SK-N-SH (cell line): ENCODE results near the gene GOLGA3. TPM values are rescaled to one million over a fixed set of nuclear protein-coding genes. Genes with fewer than 3 reads are reported as not detected.

ENCODE experiments used
- CTCF ChIA-PET: fragments of 300-600, 350-600 bp; formaldehyde crosslinking; extraction: SDS; loops from one replicate; lab custom pipeline; 2021; lab: Yijun Ruan, JAX
- POLR2A ChIA-PET: fragments of 350-600 bp; sonication (Branson Sonifier 250); formaldehyde crosslinking; extraction: SDS; loops from one replicate; lab custom pipeline; 2020; ENCODE audit warnings: antibody characterized with exemption, inconsistent platforms; lab: Yijun Ruan, JAX
- DNase-seq: peaks from one replicate; pipeline ENCODE4 v3.0.0; 2012
- H2AFZ ChIP-seq: fragments of 200-600 bp; sonication (generic); 2 replicates; pipeline ENCODE4 v1.8.1; 2016; ENCODE audit warnings: antibody characterized with exemption, mild to moderate bottlenecking, low read depth
- H3F3A ChIP-seq: fragments of 200-600 bp; sonication (generic); replicated peaks from 2 replicates; pipeline ENCODE3; 2016; ENCODE audit warnings: antibody characterized with exemption, mild to moderate bottlenecking; ENCODE audit not compliant: insufficient read depth
- H3K27ac ChIP-seq, 2 experiments: fragments of 200-500 bp in 1 of 2; fragments of 200-600 bp in 1 of 2; sonication (Bioruptor generic) in 1 of 2; sonication (generic), shearing (Covaris generic) in 1 of 2; 2 replicates each; pipeline versions ENCODE4 v1.5.1 to v1.6.1; 2014 to 2016; ENCODE audit warnings: low read depth in 2 of 2, inconsistent platforms in 1 of 2, low read length in 1 of 2, mild to moderate bottlenecking in 1 of 2, mixed read lengths in 1 of 2
- H3K27me3 ChIP-seq: fragments of 200-600 bp; sonication (generic), shearing (Covaris generic); 2 replicates; pipeline ENCODE4 v1.6.1; 2016; ENCODE audit warnings: mixed run types; ENCODE audit not compliant: insufficient read depth
- H3K36me3 ChIP-seq, 2 experiments: fragments of 200-500 bp in 1 of 2; fragments of 200-600 bp in 1 of 2; sonication (Bioruptor generic) in 1 of 2; sonication (generic) in 1 of 2; replicated peaks in 1 of 2; 2 replicates each; pipeline versions ENCODE3 to v1.5.1; 2014 to 2016; ENCODE audit warnings: low read length in 1 of 2, mild to moderate bottlenecking in 1 of 2; ENCODE audit not compliant: insufficient read depth in 2 of 2, control insufficient read depth in 1 of 2
- H3K4me1 ChIP-seq, 2 experiments: fragments of 200-500 bp in 1 of 2; fragments of 200-600 bp in 1 of 2; sonication (Bioruptor generic) in 1 of 2; sonication (generic), shearing (Covaris generic) in 1 of 2; 2 replicates each; pipeline versions ENCODE4 v1.5.1 to v1.6.1; 2014 to 2016; ENCODE audit warnings: low read depth in 1 of 2, low read length in 1 of 2, mixed run types in 1 of 2; ENCODE audit not compliant: insufficient read depth in 2 of 2, control insufficient read depth in 1 of 2
- H3K4me2 ChIP-seq: fragments of 200-600 bp; sonication (generic), shearing (Covaris generic); 2 replicates; pipeline ENCODE4 v1.6.1; 2017; ENCODE audit warnings: mixed run types
- H3K4me3 ChIP-seq, 2 experiments: fragments of 200-500 bp in 1 of 2; fragments of 200-600 bp in 1 of 2; sonication (Bioruptor generic) in 1 of 2; sonication (generic), shearing (Covaris generic) in 1 of 2; 2 replicates each; pipeline versions ENCODE4 v1.5.1 to v1.8.1; 2014 to 2016; ENCODE audit warnings: low read depth in 2 of 2, inconsistent platforms in 1 of 2, low read length in 1 of 2, mild to moderate bottlenecking in 1 of 2, mixed read lengths in 1 of 2, moderate library complexity in 1 of 2
- H3K79me2 ChIP-seq: fragments of 200-600 bp; sonication (generic); 2 replicates; pipeline ENCODE4 v1.8.1; 2017; ENCODE audit warnings: mild to moderate bottlenecking; ENCODE audit not compliant: insufficient read depth
- H3K9ac ChIP-seq: fragments of 200-600 bp; sonication (generic); 2 replicates; pipeline ENCODE4 v1.6.1; 2017; ENCODE audit warnings: mixed run types
- H3K9me2 ChIP-seq: fragments of 200-600 bp; sonication (generic); 2 replicates; pipeline ENCODE4 v1.6.1; 2017; ENCODE audit warnings: mixed run types
- H3K9me3 ChIP-seq: fragments of 200-600 bp; sonication (generic); 2 replicates; pipeline ENCODE4 v1.6.1; 2017; ENCODE audit warnings: mixed run types, mild to moderate bottlenecking, moderate library complexity
- H4K20me1 ChIP-seq: fragments of 200-600 bp; sonication (generic); 2 replicates; pipeline ENCODE4 v1.6.1; 2017; ENCODE audit warnings: mild to moderate bottlenecking, mixed run types; ENCODE audit not compliant: insufficient read depth
- CHD2 ChIP-seq: fragments of 150-350 bp; IDR thresholded peaks from 2 replicates; pipeline ENCODE4 v1.6.1; 2018; ENCODE audit warnings: low read length; ENCODE audit not compliant: partially characterized antibody
- CTCF ChIP-seq: fragments of 200-600 bp; sonication (generic); IDR thresholded peaks from 2 replicates; pipeline ENCODE4 v1.6.1; 2017; ENCODE audit warnings: antibody characterized with exemption, mild to moderate bottlenecking, moderate library complexity
- ELF1 ChIP-seq: IDR thresholded peaks from 2 replicates; pipeline ENCODE4 v1.4.0; 2012
- EZH2phosphoT487 ChIP-seq: fragments of 200-600 bp; sonication (generic); IDR thresholded peaks from 2 replicates; pipeline ENCODE4 v1.6.1; 2017; ENCODE audit warnings: low read depth, mixed run types, mild to moderate bottlenecking, antibody characterized with exemption, moderate library complexity, borderline replicate concordance
- FOSL2 ChIP-seq: IDR thresholded peaks from 2 replicates; pipeline ENCODE4 v1.4.0; 2012; ENCODE audit warnings: low read depth, mild to moderate bottlenecking, moderate library complexity, borderline replicate concordance
- GABPA ChIP-seq: IDR thresholded peaks from 2 replicates; pipeline ENCODE4 v1.4.0; 2012; ENCODE audit warnings: low read depth, mild to moderate bottlenecking
- GATA2 ChIP-seq: sonication (generic); formaldehyde crosslinking; IDR thresholded peaks from 2 replicates; pipeline ENCODE4 v1.5.0; 2020; ENCODE audit warnings: mild to moderate bottlenecking, missing genetic modification reagents
- JUND ChIP-seq: IDR thresholded peaks from 2 replicates; pipeline ENCODE4 v1.4.0; 2012
- NRF1 ChIP-seq: IDR thresholded peaks from 2 replicates; pipeline ENCODE4 v1.6.1; 2012; ENCODE audit warnings: low read depth, mild to moderate bottlenecking, low read length
- POLR2AphosphoS5 ChIP-seq: IDR thresholded peaks from 2 replicates; pipeline ENCODE4 v1.6.1; 2012; ENCODE audit warnings: low read depth, low read length
- RAD21 ChIP-seq: IDR thresholded peaks from 2 replicates; pipeline ENCODE4 v1.6.1; 2012; ENCODE audit warnings: mild to moderate bottlenecking, low read length
- RFX5 ChIP-seq: IDR thresholded peaks from 2 replicates; pipeline ENCODE4 v1.6.1; 2012; ENCODE audit warnings: mild to moderate bottlenecking, improper control_type of control experiment, low read length
- RXRA ChIP-seq: IDR thresholded peaks from 2 replicates; pipeline ENCODE4 v1.4.0; 2012; ENCODE audit warnings: low read depth, mild to moderate bottlenecking, borderline replicate concordance
- SMC3 ChIP-seq: IDR thresholded peaks from 2 replicates; pipeline ENCODE4 v1.6.1; 2012; ENCODE audit warnings: low read depth, low read length, improper control_type of control experiment
- TAF1 ChIP-seq: IDR thresholded peaks from 2 replicates; pipeline ENCODE4 v1.6.1; 2012; ENCODE audit warnings: low read depth, mild to moderate bottlenecking, low read length, moderate library complexity, borderline replicate concordance
- TCF12 ChIP-seq: IDR thresholded peaks from 2 replicates; pipeline ENCODE4 v1.4.0; 2012
- WGBS: methylation state at CpG from one replicate; pipeline ENCODE4 v1.1.6; 2017; ENCODE audit warnings: low lambda C conversion rate; 5-methylcytosine and 5-hydroxymethylcytosine counted together
- polyA plus RNA-seq, 3 experiments: library from polyadenylated mRNA; depleted of rRNA; stranded (reverse); fragments of >200 nt; gene quantifications; 2 replicates each; pipeline ENCODE4 v1.2.3, GENCODE V29; 2012
- TF ChIP-seq, protein P1 (sequence below): IDR thresholded peaks from 2 replicates; pipeline ENCODE4 v1.6.1; 2012; ENCODE audit warnings: mild to moderate bottlenecking, low read depth, low read length, moderate library complexity
- TF ChIP-seq, protein P2 (sequence below): IDR thresholded peaks from 2 replicates; pipeline ENCODE4 v1.4.0; 2012; ENCODE audit warnings: low read depth, borderline replicate concordance
- TF ChIP-seq, protein P3 (sequence below): fragments of 150-350 bp; IDR thresholded peaks from 2 replicates; pipeline ENCODE4 v1.6.1; 2016; ENCODE audit warnings: mild to moderate bottlenecking, low read depth, low read length
- TF ChIP-seq, protein P4 (sequence below): fragments of 150-350 bp; IDR thresholded peaks from 2 replicates; pipeline ENCODE4 v1.6.1; 2017; ENCODE audit warnings: antibody characterized with exemption, low read length, low read depth, borderline replicate concordance

The GOLGA3 gene
- polyA plus RNA-seq, 1 of the 3 experiments (the other 2 are of a cell fraction): 16.9 TPM

DNA sequence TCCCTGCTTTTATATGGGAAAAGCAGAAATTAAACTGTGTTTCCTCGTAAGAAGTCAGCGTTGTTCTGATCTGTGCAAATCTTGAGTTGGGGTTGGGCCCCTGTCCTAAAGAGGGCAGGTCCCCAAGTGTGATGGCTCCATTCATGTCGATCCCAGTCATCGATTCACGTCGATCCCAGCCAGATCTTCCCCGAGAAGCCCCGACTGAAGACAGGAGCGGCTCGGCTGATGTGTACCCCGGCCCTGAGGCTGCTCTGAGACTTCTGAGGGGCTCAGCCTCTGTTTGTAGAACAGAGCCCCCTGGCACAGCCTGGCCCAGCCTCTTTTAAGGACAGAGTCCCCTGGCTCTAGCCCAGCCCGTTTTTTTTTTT, 108.7 kb downstream of the GOLGA3 start:
- TF ChIP-seq, protein P1, sequence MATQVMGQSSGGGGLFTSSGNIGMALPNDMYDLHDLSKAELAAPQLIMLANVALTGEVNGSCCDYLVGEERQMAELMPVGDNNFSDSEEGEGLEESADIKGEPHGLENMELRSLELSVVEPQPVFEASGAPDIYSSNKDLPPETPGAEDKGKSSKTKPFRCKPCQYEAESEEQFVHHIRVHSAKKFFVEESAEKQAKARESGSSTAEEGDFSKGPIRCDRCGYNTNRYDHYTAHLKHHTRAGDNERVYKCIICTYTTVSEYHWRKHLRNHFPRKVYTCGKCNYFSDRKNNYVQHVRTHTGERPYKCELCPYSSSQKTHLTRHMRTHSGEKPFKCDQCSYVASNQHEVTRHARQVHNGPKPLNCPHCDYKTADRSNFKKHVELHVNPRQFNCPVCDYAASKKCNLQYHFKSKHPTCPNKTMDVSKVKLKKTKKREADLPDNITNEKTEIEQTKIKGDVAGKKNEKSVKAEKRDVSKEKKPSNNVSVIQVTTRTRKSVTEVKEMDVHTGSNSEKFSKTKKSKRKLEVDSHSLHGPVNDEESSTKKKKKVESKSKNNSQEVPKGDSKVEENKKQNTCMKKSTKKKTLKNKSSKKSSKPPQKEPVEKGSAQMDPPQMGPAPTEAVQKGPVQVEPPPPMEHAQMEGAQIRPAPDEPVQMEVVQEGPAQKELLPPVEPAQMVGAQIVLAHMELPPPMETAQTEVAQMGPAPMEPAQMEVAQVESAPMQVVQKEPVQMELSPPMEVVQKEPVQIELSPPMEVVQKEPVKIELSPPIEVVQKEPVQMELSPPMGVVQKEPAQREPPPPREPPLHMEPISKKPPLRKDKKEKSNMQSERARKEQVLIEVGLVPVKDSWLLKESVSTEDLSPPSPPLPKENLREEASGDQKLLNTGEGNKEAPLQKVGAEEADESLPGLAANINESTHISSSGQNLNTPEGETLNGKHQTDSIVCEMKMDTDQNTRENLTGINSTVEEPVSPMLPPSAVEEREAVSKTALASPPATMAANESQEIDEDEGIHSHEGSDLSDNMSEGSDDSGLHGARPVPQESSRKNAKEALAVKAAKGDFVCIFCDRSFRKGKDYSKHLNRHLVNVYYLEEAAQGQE: no peak
- TF ChIP-seq SMC3 (no peak), JUND (no peak), NRF1 (no peak), RXRA (no peak), POLR2AphosphoS5 (no peak), CHD2 (no peak), GABPA (no peak), ELF1 (no peak), TAF1 (no peak), TCF12 (no peak), RAD21 (no peak), RFX5 (no peak), FOSL2 (no peak), GATA2 (no peak), EZH2phosphoT487 (no peak), CTCF (no peak)
- TF ChIP-seq, protein P2, sequence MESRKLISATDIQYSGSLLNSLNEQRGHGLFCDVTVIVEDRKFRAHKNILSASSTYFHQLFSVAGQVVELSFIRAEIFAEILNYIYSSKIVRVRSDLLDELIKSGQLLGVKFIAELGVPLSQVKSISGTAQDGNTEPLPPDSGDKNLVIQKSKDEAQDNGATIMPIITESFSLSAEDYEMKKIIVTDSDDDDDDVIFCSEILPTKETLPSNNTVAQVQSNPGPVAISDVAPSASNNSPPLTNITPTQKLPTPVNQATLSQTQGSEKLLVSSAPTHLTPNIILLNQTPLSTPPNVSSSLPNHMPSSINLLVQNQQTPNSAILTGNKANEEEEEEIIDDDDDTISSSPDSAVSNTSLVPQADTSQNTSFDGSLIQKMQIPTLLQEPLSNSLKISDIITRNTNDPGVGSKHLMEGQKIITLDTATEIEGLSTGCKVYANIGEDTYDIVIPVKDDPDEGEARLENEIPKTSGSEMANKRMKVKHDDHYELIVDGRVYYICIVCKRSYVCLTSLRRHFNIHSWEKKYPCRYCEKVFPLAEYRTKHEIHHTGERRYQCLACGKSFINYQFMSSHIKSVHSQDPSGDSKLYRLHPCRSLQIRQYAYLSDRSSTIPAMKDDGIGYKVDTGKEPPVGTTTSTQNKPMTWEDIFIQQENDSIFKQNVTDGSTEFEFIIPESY: no peak
- TF ChIP-seq, protein P3, sequence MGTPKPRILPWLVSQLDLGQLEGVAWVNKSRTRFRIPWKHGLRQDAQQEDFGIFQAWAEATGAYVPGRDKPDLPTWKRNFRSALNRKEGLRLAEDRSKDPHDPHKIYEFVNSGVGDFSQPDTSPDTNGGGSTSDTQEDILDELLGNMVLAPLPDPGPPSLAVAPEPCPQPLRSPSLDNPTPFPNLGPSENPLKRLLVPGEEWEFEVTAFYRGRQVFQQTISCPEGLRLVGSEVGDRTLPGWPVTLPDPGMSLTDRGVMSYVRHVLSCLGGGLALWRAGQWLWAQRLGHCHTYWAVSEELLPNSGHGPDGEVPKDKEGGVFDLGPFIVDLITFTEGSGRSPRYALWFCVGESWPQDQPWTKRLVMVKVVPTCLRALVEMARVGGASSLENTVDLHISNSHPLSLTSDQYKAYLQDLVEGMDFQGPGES: no peak
- TF ChIP-seq, protein P4, sequence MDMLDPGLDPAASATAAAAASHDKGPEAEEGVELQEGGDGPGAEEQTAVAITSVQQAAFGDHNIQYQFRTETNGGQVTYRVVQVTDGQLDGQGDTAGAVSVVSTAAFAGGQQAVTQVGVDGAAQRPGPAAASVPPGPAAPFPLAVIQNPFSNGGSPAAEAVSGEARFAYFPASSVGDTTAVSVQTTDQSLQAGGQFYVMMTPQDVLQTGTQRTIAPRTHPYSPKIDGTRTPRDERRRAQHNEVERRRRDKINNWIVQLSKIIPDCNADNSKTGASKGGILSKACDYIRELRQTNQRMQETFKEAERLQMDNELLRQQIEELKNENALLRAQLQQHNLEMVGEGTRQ: no peak
- ChIA-PET POLR2A (no interaction called here), CTCF (no interaction called here)
- no peak overlapping the region for H3K4me3 ChIP-seq
- H3K9ac ChIP-seq: no peak overlapping the region
- no peaks in the 10 kb centered on the region for H3K27me3 ChIP-seq
- no peaks in the 10 kb centered on the region for H3K9me3 ChIP-seq
- H3K9me2 ChIP-seq: no peaks in the 10 kb centered on the region
- H3K4me1 ChIP-seq: no peaks in the 10 kb centered on the region
- H4K20me1 ChIP-seq: peaks cover 28% of the 10 kb centered on the region
- no peak overlapping the region for H3K27ac ChIP-seq
- H2AFZ ChIP-seq: no peak overlapping the region
- peaks cover 20% of the 10 kb centered on the region; the same call in 1 of the 2 replicates for H3K79me2 ChIP-seq
- 98% methylated on average over 12 of the region's 12 CpGs for WGBS
- peaks cover 31 to 55% of the 10 kb centered on the region in 2 experiments for H3K36me3 ChIP-seq
- H3K4me2 ChIP-seq: no peak overlapping the region
- no peak for DNase-seq
- H3F3A ChIP-seq: peaks cover 21% of the 10 kb centered on the region
